Hypothalamus (tissue), 51 donors: Measurements from ENCODE around the gene SEMA4B.
A peak's percentile ranks its signal among the peaks of the same experiment; 100 is the strongest.
"Not testable (repeated sequence)": the region's sequence is repeated elsewhere in the genome, so short reads cannot be mapped to it uniquely, and the experiment has no call there.

ENCODE experiments used
- DNase-seq, 51 donors: peaks; one replicate each; lab custom pipeline; 2025; lab: John Stamatoyannopoulos, UW

SEMA4B gene, protein sequence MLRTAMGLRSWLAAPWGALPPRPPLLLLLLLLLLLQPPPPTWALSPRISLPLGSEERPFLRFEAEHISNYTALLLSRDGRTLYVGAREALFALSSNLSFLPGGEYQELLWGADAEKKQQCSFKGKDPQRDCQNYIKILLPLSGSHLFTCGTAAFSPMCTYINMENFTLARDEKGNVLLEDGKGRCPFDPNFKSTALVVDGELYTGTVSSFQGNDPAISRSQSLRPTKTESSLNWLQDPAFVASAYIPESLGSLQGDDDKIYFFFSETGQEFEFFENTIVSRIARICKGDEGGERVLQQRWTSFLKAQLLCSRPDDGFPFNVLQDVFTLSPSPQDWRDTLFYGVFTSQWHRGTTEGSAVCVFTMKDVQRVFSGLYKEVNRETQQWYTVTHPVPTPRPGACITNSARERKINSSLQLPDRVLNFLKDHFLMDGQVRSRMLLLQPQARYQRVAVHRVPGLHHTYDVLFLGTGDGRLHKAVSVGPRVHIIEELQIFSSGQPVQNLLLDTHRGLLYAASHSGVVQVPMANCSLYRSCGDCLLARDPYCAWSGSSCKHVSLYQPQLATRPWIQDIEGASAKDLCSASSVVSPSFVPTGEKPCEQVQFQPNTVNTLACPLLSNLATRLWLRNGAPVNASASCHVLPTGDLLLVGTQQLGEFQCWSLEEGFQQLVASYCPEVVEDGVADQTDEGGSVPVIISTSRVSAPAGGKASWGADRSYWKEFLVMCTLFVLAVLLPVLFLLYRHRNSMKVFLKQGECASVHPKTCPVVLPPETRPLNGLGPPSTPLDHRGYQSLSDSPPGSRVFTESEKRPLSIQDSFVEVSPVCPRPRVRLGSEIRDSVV

DNA sequence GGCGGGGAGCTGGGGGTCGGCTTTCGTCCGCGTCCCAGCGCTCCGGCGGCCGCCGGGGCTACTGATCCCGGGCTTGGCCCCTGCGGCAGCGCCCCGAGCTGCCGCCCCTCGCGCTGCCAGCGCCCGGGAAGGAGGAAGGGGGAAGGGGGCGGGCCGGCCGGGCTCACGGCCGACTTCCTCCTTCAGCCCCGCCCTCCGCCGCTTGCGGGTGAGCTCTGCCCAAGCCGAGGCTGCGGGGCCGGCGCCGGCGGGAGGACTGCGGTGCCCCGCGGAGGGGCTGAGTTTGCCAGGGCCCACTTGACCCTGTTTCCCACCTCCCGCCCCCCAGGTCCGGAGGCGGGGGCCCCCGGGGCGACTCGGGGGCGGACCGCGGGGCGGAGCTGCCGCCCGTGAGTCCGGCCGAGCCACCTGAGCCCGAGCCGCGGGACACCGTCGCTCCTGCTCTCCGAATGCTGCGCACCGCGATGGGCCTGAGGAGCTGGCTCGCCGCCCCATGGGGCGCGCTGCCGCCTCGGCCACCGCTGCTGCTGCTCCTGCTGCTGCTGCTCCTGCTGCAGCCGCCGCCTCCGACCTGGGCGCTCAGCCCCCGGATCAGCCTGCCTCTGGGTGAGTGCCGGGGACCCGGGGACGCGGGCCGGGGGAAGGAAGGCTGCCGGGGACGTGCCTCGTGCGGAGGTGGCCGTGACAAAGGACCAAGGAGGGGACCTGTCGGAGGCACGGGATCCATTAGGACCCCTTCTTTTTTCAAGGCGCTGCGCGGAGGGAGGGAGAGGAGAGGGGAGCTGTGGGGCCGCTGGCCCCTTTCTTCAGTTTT, at the start of gene SEMA4B:
SEMA4B (plus strand) TSS at position 201 of the 814 bp plus-strand sequence; CDS start at position 450, 249 bp downstream.
- DNase-seq: peak in 45 of 51 donors; percentile 23 to 83 (median 58)

DNA sequence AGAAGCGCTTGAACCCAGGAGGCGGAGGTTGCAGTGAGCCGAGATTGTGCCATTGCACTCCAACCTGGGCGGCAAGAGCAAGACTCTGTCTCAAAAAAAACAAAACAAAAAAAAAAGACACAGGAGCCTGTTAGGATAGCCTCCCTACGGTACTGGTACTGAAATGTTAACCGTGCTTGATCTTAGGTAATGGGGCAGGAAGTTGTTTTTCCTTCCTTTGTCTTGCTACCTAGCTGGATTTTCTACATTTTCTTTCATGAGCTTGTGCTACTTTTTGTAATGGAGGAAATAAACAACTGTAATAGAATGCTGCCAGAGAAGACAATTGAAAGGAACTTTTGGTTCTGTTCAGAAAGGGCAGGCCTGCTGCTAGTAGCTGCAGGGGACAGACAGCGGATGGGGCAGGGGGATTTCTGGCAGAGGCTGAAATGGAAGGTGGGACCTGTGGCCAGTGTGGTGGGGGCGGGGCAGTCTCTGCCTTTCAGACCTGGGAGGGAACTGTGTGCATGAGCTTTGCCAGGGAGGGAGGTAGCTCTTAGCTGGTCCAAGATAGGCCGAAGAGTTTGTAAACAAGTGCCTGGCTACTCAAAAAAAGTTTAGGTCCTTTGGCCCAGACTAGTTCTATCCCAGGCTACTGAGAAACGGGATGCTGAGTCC, 49.0 kb upstream of the SEMA4B start:
- DNase-seq: peak in 18 of 51 donors; percentile 4 to 74 (median 16)

DNA sequence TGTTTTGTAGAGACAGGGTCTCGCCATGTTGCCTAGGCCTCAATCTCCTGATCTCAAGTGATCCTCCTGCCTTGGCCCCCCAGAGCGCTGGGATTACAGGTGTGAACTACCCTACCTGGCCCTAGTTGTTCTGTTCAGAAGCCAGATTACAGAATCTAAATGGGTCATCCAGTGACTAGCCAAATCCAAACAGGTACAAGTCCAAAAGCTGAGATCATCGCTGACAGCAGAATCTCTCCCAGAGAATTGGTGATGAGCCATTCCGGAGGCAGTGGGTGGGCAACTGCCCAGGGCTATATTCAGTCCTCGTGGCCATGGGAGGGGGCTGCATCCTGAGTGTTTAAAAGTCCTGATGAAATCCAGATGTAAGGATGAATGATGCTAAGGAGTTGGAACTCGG, 47.5 kb upstream of the SEMA4B start:
- DNase-seq: no peak

DNA sequence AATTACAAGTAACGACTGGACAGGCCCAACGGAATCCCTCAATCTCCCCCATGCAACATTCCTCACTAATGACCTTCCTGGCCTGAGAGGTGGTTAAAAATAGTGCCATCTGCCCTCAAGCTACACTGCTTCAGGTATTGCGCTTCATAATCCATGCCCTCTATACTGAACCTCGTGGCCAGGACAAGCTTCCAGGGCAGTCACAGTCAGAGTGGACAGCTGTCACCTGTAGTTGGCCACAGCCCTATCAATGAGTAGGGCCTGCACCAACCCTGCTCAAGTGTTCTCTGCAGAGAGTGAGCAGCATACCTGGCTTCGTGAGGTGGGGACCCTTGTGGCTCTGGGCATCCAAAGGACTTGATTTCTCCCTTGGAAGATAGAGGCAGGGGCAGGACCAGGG, 46.9 kb upstream of the SEMA4B start:
- no peak for DNase-seq

DNA sequence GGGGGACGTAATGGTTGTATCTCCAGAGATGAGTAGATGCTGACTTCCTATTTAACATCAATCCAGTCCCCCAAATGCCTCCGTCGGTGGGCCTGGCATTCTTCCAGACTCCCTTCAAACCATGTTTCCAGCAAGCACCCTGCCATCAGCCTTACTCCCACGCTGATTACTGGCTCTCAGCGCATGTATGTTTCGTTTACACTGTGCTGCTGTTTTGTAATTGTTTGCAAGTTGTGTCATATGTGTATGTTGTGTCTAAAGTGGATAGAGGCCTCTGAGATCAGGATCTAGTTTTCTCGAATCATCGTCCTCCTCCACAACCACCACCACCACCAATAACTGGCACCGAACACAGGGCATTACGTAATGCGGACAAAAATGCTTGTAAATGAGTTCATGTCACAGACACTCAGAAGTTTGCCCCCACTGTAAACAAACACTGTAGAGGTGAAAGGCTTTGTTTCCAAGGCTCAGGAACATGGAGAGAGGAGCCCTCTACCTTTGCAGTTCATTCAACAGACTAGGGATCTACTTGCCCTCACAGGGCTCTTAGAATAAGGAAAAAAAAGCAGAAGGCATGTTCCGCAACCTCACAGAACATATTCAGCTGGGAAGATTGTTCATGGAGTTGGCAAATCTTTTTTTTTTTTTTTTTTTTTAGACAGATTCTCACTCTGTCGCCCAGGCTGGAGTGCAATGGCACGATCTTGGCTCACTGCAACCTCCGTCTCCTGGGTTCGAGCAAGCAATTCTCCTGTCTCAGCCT, 46.1 kb upstream of the SEMA4B start:
- no peak for DNase-seq

DNA sequence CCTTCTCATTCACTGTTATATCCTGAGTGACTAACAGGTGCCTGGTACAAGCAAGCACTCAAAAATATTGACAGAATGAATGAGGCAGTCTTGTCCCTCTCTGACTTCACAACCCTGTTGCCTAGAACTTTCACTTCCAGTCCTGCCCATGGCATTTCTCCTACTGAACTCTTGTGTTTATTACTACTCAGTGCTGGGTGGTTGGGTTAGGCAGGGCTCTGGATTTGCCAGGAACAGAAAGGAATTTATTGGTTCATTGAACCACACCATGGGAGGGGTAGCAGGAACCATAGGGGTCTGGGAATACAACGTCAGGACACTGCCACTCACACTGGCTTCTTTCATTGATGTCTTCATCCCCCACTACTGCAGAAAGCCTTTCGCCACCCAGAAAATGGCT, 41.9 kb upstream of the SEMA4B start:
- no peak for DNase-seq

DNA sequence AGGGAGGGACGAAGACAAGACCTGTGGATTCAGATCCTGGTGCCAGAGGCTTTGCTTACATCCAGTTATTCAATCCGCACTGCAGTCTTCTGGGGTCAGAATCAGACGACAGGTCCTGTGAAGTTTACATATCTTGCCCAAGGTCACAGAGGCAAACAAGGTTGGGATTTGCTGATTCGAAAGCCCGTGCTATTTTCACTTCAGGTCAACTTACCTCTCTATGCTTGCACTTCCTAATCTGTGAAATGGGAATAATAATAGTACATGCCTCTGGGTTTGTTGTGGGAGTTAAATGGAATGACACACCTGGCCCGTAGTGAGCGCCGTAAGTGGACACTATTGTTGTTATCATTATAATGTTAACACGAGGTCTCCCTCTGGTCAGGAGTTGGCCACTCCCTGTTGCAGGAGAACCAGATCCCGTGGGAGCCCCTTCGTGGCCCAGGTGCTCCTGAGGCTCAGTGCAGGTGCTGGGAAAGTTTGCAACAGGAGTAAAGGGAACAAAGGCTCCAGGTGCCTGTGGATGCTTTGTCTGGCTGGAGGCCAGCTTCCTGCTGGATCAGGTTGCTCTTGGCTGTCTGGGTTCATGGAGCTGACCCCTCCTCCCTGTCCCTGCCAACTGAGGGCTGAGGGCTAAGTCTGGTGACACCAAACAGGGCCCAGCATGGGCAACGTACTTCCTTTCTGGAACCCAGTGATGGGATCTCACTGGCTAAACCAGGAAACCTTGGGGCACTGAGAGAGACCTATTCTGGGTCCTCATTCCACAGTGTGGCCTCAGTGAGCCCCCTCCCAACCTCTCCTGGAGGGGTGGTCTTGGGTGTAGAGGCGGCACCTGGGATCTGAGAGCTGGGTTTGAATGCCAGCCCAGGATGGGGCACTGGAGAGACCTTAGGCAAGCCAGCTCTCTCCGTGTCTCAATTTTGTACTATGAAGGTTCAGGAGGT, 40.1 kb upstream of the SEMA4B start:
- no peak for DNase-seq

DNA sequence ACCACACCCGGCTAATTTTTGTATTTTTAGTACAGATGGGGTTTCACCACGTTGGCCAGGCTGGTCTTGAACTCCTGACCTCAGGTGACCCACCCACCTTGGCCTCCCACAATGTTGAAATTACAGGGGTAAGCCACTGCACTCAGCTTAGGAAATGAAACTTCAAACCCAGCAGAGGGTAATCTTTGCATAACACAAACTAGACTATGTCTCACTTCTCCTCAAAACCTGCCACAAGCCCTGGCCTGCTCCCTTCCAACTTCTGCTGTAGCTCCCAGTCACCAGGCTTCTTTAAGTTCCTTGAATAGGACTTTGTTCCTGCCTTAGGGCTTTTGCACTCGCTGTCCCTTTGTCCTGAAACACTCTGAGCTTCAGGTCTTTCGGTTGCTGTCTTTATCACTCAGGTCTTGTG, 39.2 kb upstream of the SEMA4B start:
- no peak for DNase-seq

DNA sequence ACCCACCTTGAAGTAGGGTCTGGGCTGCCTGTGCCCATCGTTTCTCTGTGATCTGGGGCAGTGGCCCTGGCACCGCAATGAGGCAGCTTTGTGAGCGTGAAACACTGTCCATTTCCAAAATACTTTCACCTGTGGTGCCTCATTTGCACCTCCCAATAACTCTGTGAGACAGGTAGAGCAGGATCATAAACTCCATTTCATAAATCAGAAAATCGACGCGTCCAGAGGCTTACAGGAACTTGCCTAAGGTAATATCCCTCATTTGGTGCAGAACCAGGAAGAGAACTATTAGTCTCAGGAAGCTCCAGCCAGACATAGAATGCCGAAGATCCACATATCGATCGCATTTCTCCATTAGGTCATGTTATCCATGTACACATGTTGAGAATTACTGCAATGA, 38.2 kb upstream of the SEMA4B start:
- no peak for DNase-seq

DNA sequence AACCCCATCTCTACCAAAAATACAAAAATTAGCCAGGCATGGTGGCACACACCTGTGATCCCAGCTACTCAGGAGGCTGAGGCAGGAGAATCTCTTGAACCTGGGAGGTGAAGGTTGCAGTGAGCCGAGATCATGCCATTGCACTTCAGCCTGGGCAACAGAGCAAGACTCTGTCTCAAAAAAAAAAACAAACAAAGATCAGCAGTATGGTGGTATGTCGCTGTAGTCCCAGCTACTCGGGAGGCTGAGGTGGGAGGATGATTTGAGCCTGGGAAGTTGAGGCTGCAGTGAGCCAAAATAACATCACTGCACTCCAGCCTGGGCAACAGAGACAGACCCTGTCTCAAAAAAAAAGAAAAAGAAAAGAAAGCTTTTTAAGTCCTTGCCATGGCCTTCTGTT, 36.9 kb upstream of the SEMA4B start:
- not testable (repeated sequence) for DNase-seq

DNA sequence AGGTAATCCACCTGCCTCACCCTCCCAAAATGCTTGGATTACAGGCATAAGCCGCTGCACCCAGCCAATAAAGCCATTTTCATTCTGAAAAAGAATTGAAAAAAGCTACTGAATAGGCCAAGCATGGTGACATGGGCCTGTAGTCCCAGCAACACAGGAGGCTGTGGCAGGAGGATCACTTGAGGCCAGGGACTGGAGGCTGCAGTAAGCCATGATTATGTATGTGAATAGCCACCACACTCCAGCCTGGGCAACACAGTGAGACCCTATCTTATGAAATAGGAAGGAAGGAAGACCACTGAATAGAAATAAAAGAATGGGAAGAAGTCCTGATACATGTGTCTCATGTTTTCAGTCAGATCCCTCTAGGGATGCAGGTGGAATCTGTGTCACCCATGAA, 36.0 kb upstream of the SEMA4B start:
- no peak for DNase-seq

DNA sequence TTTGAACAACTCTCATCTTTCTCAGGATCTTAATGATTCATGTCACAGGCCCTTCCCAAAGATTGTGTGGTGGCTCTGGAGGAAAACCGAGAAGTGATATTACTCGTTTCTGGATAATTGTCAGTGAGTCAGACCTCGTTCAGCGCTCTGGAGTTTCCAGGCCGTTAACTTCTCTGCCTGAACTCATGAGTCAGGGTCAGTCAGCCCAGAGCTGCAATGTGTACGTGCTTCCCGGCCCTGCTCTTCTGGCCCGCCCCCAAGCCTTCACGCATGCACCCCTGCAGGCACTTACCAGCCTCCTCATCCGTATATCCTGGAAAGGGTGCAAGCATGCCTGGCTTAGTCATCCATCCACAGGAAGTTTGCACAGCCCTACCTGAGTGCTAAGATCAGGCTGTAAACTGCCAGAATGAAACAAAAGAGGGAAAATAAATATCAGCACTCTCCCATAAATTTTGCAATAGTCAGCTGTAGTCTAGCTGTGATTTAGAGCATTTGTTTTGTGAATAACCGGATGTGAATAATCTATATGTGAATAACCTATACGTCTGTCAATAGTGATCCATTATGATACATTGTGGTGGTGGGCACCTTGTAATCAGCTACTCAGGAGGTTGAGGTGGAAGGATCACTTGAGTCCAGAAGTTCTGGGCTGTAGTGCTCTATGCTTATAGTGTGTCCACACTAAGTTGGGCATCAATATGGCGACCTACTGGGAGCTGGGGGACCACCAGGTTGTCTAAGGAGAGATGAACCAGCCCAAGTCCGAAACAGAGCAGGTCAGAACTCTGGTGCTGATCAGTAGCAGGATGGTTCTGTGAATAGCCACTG, 35.3 kb upstream of the SEMA4B start:
- DNase-seq: peak in 3 of 51 donors; percentile 5 to 51 (median 23)

DNA sequence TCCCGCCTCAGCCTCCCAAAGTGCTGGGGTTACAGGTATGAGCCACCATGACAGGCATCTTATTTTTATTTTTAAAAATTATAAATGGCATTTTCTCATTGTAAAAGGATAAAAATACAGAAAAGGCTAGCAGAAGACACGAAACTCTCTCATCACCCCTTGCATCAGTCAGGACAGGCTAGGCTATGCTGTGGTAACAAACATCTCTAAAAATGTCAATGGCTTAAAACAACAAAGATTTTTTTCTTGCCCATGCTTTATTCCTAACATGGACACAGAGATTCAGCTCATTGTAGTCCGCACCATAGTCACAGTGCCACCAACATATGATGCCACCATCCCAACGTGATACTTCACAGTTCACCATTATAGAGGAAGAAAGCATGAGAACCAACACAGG, 34.0 kb upstream of the SEMA4B start:
- no peak for DNase-seq

DNA sequence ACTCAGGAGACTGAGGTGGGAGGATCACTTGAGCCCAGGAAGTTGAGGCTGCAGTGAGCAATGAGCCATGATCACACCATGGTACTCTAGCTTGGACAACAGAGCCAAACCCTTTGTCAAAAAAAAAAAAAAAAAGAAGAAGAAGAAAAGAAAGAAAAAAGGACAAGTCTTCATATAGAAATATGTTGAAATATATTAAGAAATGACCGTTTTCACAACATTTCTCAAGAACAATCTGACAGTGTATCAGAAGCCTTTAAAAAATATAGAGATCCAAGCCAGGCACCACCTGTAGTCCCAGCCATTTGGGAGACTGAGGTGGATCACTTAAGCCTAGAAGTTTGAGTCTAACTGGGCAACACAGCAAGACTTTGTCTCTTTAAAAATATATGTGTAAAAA, 29.5 kb upstream of the SEMA4B start:
- no peak for DNase-seq

DNA sequence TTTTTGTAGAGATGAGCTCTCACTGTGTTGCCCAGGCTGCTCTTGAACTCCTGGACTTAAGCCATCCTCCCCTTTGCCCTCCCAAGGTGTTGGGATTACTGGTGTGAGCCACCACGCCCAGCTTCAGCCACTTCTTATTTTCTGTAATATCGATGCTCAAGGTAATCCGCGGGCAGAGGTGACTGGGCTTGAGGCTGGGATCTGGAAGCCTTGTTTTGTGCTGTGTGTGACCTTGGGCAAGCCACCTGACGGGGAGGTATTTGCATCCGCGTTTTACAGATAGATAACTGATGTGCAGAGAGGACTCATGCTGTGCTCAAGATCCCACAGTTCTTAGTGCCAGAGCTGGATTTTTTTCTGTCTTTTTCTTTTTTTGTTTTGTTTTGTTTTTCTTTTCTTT, 27.8 kb upstream of the SEMA4B start:
- DNase-seq: no peak

DNA sequence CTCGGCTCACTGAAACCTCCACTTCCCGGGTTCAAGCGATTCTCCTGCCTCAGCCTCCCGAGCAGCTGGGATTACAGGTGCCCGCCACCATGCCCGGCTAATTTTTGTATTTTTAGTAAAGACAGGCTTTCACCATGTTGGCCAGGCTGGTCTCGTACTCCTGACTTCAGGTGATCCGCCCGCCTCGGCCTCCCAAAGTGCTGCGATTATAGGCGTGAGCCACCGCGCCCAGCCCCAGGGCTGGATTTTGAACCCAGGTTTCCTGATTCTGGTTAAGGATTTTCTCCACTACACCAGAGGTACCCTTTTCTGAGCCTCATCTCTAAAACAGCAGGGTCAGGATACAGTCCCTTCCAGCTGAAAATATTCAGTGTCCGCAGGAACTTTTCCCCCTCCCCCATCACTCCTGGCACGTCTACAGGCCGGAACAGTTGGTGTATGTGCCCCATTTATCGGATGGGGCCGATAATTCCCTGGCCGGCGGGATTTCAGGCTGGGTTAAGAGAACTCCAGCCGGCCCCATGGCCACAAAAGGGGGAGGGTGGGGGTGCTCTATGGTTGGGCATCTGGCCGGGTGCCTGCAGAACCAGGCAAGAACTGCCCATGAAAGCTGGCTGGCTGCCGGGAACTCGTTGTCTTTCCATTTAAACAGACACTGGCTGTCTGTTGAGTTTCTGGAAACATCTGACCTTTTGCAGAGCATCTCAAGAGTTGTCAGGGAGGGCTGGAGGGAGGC, 26.8 kb upstream of the SEMA4B start:
- DNase-seq: peak in 50 of 51 donors; percentile 9 to 95 (median 85)

DNA sequence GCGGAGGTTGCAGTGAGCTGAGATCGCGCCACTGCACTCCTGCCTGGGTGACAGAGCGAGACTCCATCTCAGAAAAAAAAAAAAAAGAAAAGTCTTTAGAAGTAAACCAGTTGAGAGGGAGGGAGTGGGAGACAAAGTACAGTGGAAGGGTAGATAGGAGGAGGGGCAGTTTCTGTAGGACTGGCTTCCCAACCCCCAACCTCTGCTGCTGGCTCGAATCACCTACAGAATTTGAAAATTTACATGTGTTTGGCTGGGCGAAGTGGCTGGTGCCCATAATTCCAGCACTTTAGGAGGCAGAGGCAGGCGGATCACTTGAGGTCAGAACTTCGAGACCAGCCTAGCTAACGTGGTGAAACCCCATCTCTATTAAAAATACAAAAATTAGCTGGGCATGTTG, 24.1 kb upstream of the SEMA4B start:
- DNase-seq: no peak
